ENCODE results near the gene C4orf36. TPM values are rescaled to one million over a fixed set of nuclear protein-coding genes. Genes with fewer than 3 reads are reported as not detected.

C4orf36 gene
- total and polyA plus RNA-seq, 2 of the 8 experiments (the other 6 are each of a cell fraction or from before 2014, with no cell fraction given), result 1.2 to 1.5 TPM

GRCh38 chr4:86841309-86841708 is 50.9 kb downstream of the C4orf36 start:
- WGBS, 2 experiments (ENCODE audit: extremely low coverage in 1 of 2, insufficient coverage in 1 of 2, insufficient read length in 1 of 2, insufficient replicate concordance in 2 of 2, low coverage in 1 of 2, low lambda C conversion rate in 2 of 2, missing lambda C conversion rate in 1 of 2), result 89% methylated on average over 1 of the region's 1 CpG; no CpG with 5 or more reads in 1 of the 2 experiments
- H2AFZ ChIP-seq (ENCODE audit: low read length), result no peak overlapping the region
- no peak overlapping the region for H3K14ac ChIP-seq (ENCODE audit: insufficient read length)
- H3K4me1 ChIP-seq (replicated peaks in 1 of 4; ENCODE audit: control insufficient read depth in 3 of 4, insufficient read depth in 4 of 4, low read length in 3 of 4), result no peaks in the 10 kb centered on the region
- no peak overlapping the region for H3K23ac ChIP-seq (ENCODE audit: insufficient read length)
- H3K79me2 ChIP-seq (ENCODE audit: control insufficient read depth in 1 of 2, insufficient read depth in 2 of 2, low read length in 2 of 2), result no peaks in the 10 kb centered on the region
- H3K18ac ChIP-seq (ENCODE audit: extremely low read depth, low read length), result no peak overlapping the region
- no peak overlapping the region for H2BK5ac ChIP-seq (ENCODE audit: low read depth, low read length)
- H2BK12ac ChIP-seq (ENCODE audit: low read depth, low read length), result no peak overlapping the region
- H3K9ac ChIP-seq (replicated peaks in 1 of 4; ENCODE audit: extremely low read depth in 1 of 4, low read depth in 3 of 4, low read length in 3 of 4), result no peak overlapping the region
- no peaks in the 10 kb centered on the region for H4K20me1 ChIP-seq (replicated peaks in 1 of 2; ENCODE audit: control insufficient read depth in 1 of 2, insufficient read depth in 2 of 2, low read length in 2 of 2)
- H3K4ac ChIP-seq (replicated peaks; ENCODE audit: insufficient read length, low read depth, low read length), result no peak overlapping the region
- no peak overlapping the region for H2BK20ac ChIP-seq (ENCODE audit: low read length)
- CTCF ChIA-PET (ENCODE audit: partially characterized antibody), result no interaction called here
- no peak for DNase-seq (ENCODE audit: low read depth in 1 of 2, low spot score in 2 of 2)
- no peak overlapping the region for H3K4me2 ChIP-seq (ENCODE audit: insufficient read depth in 1 of 2, low read depth in 2 of 2, low read length in 2 of 2)
- H2BK120ac ChIP-seq (replicated peaks; ENCODE audit: low read depth, low read length), result no peak overlapping the region
- H3K27me3 ChIP-seq (replicated peaks in 1 of 4; ENCODE audit: control insufficient read depth in 3 of 4, extremely low read depth in 1 of 4, insufficient read depth in 3 of 4, low read length in 3 of 4), result no peaks in the 10 kb centered on the region
- no peak overlapping the region for H4K91ac ChIP-seq (replicated peaks; ENCODE audit: insufficient read length, low read length)
- no peak for FAIRE-seq
- POLR2A ChIA-PET (ENCODE audit: partially characterized antibody), result no interaction called here
- H3K27ac ChIP-seq (ENCODE audit: low read depth, low read length), result no peak overlapping the region
- no peak overlapping the region for H3K4me3 ChIP-seq (ENCODE audit: extremely low read depth in 1 of 4, insufficient read depth in 2 of 4, low read depth in 3 of 4, low read length in 4 of 4)
- no peaks in the 10 kb centered on the region for H3K36me3 ChIP-seq (ENCODE audit: control insufficient read depth in 2 of 4, insufficient read depth in 4 of 4, low read length in 3 of 4)
- no peak overlapping the region for H2BK15ac ChIP-seq (ENCODE audit: low read length)
- H3K9me3 ChIP-seq (ENCODE audit: insufficient read depth in 2 of 2, low read depth in 1 of 2, low read length in 1 of 2), result no peaks in the 10 kb centered on the region
- no peak overlapping the region for H4K5ac ChIP-seq (ENCODE audit: insufficient read length, low read depth, low read length)
- no peaks in the 10 kb centered on the region for H3K79me1 ChIP-seq (ENCODE audit: low read depth, low read length)
- no peaks in the 10 kb centered on the region for H3K23me2 ChIP-seq (ENCODE audit: low read depth, low read length)
- H4K8ac ChIP-seq (ENCODE audit: extremely low read depth, insufficient read depth, low read length), result no peak overlapping the region
- no peak overlapping the region for H2AK5ac ChIP-seq (ENCODE audit: low read depth, low read length)
- H3K56ac ChIP-seq (replicated peaks; ENCODE audit: insufficient read length, low read depth, low read length), result no peak overlapping the region
- TF ChIP-seq SP1 (IDR thresholded peaks at IDR 0.05; ENCODE audit: low read depth, low read length), result no peak
- TF ChIP-seq E2F6 (IDR thresholded peaks at IDR 0.05), result no peak
- TF ChIP-seq BACH1 (IDR thresholded peaks at IDR 0.05; ENCODE audit: low read length), result no peak
- no peak for TF ChIP-seq NRF1 (IDR thresholded peaks at IDR 0.05; ENCODE audit: low read depth, low read length)
- no peak for TF ChIP-seq ATF2 (IDR thresholded peaks at IDR 0.05; ENCODE audit: low read length)
- TF ChIP-seq ASH2L (IDR thresholded peaks at IDR 0.05; ENCODE audit: low read length), result no peak
- TF ChIP-seq CHD2 (IDR thresholded peaks at IDR 0.05; ENCODE audit: low read length), result no peak
- no peak for TF ChIP-seq ATF3 (IDR thresholded peaks at IDR 0.05; ENCODE audit: insufficient read depth, low read depth, low read length)
- no peak for TF ChIP-seq POU5F1 (IDR thresholded peaks at IDR 0.05; ENCODE audit: low read depth, low read length)
- no peak for TF ChIP-seq TBP (IDR thresholded peaks at IDR 0.05; ENCODE audit: low read depth, low read length)
- no peak for TF ChIP-seq HDAC2 (IDR thresholded peaks at IDR 0.05; ENCODE audit: borderline replicate concordance in 1 of 2, low read depth in 2 of 2, low read length in 2 of 2)
- TF ChIP-seq KDM4A (IDR thresholded peaks at IDR 0.05; ENCODE audit: low read depth, low read length, severe bottlenecking), result no peak
- no peak for TF ChIP-seq SIRT6 (IDR thresholded peaks at IDR 0.05; ENCODE audit: low read length)

Measured in H1 (cell line).